Uterus (tissue), 4 donors: ENCODE measurements around the gene CGB2. TPM values are rescaled to one million over a fixed set of nuclear protein-coding genes. Genes with fewer than 3 reads are reported as not detected.
"Not testable (repeated sequence)": the region's sequence is repeated elsewhere in the genome, so short reads cannot be mapped to it uniquely, and the experiment has no call there.

Source experiments
- DNase-seq, 2 donors: peaks; one replicate each; pipeline ENCODE4 v3.0.0-alpha.2; 2019 to 2020
- H3K27ac ChIP-seq, 2 donors: fragments of 200-600 bp; sonication (generic); 1 replicate in 1 of 2; 2 replicates in 1 of 2; pipeline ENCODE4 v1.5.1; 2016 to 2018
- H3K27me3 ChIP-seq, 2 donors: fragments of 200-600 bp; sonication (generic); one replicate each; pipeline ENCODE4 v1.5.1; 2018 to 2019; ENCODE audit warnings: control low read depth in 1 of 2
- H3K36me3 ChIP-seq, 2 donors: fragments of 200-600 bp; sonication (generic); one replicate each; pipeline ENCODE4 v1.5.1; 2019; ENCODE audit warnings: control low read depth in 1 of 2
- H3K4me1 ChIP-seq, 2 donors: fragments of 200-600 bp; sonication (generic); one replicate each; pipeline ENCODE4 v1.5.1; 2018 to 2019; ENCODE audit warnings: control low read depth in 1 of 2
- H3K4me3 ChIP-seq, 2 donors: fragments of 200-600 bp; sonication (generic); 1 replicate in 1 of 2; 2 replicates in 1 of 2; pipeline ENCODE4 v1.5.1; 2018 to 2019; ENCODE audit warnings: mild to moderate bottlenecking in 1 of 2
- H3K9me3 ChIP-seq, 2 donors: fragments of 200-600 bp; sonication (generic); one replicate each; pipeline ENCODE4 v1.5.1; 2019; ENCODE audit warnings: control low read depth in 1 of 2
- CTCF ChIP-seq, 4 experiments: fragments of 200-600 bp in 2 of 4; fragments of 450-650 bp in 2 of 4; sonication (generic) in 2 of 4; IDR thresholded peaks; one replicate each; pipeline ENCODE4 v1.5.1; 2016 to 2019; ENCODE audit warnings: antibody characterized with exemption in 4 of 4, mild to moderate bottlenecking in 2 of 4, moderate library complexity in 1 of 4
- POLR2A ChIP-seq, 2 donors: fragments of 450-650 bp; IDR thresholded peaks; one replicate each; pipeline ENCODE4 v1.6.1; 2016; ENCODE audit warnings: antibody characterized with exemption in 2 of 2, mild to moderate bottlenecking in 1 of 2, moderate library complexity in 1 of 2
- intact Hi-C: fragments of 100-400 bp; cut with DNase I; formaldehyde crosslinking; loops from one replicate; pipeline ENCODE4 v1.15.1; 2023; ENCODE audit warnings: low total_unique reads
- total RNA-seq, 4 donors: library from RNA; depleted of rRNA in 3 of 4; stranded (reverse); fragments of >200 nt in 3 of 4; gene quantifications; one replicate each; pipeline versions ENCODE4 v1.1.0 to v1.2.4, GENCODE V29; 2014 to 2023
- donor health status: DM: yes; HTN: yes; CAD: no.

Gene CGB2
- total RNA-seq, 4 donors from 2014 or later, result not detected

- H3K4me3 ChIP-seq, H3K27ac ChIP-seq, H3K27me3 ChIP-seq, intact Hi-C loops, H3K36me3 ChIP-seq, H3K4me1 ChIP-seq, H3K9me3 ChIP-seq, DNase-seq: not testable (repeated sequence)
Measured at GRCh38 chr19:49039736-49040135, 8.0 kb downstream of the CGB2 start.

- intact Hi-C loops, result no loop called here
- no peak for DNase-seq
Measured at GRCh38 chr19:49042177-49042576, 10.5 kb downstream of the CGB2 start.

GRCh38 chr19:49042666-49043065, 11.0 kb downstream of the CGB2 start:
- DNase-seq, H3K27me3 ChIP-seq, intact Hi-C loops, H3K4me3 ChIP-seq, H3K9me3 ChIP-seq, H3K4me1 ChIP-seq, H3K27ac ChIP-seq, H3K36me3 ChIP-seq: not testable (repeated sequence)

More at GRCh38 chr19:49042177-49042576, 10.5 kb downstream of the CGB2 start:
- H3K27me3 ChIP-seq, result no peaks in the 10 kb centered on the region
- no peak overlapping the region for H3K27ac ChIP-seq
- H3K4me3 ChIP-seq, result no peak overlapping the region
- no peaks in the 10 kb centered on the region for H3K4me1 ChIP-seq
- H3K36me3 ChIP-seq, result no peaks in the 10 kb centered on the region
- H3K9me3 ChIP-seq, result no peaks in the 10 kb centered on the region
- no peak for TF ChIP-seq POLR2A (IDR thresholded peaks at IDR 0.05)
- no peak for TF ChIP-seq CTCF (IDR thresholded peaks at IDR 0.05)

- H3K9me3 ChIP-seq, H3K27me3 ChIP-seq, H3K4me3 ChIP-seq, H3K27ac ChIP-seq, DNase-seq, intact Hi-C loops, H3K36me3 ChIP-seq, H3K4me1 ChIP-seq: not testable (repeated sequence)
Measured at GRCh38 chr19:49043548-49043947, 11.9 kb downstream of the CGB2 start, which contains the start of gene CGB5. TSS of gene CGB5 (plus strand) at chr19:49043848. CDS start at chr19:49044210, 362 bp downstream.

GRCh38 chr19:49049011-49049410, 17.3 kb downstream of the CGB2 start, which contains the start of gene CGB8:
TSS of gene CGB8 (minus strand) at chr19:49049111. CDS start at chr19:49048739, 372 bp downstream.
- H3K27ac ChIP-seq, DNase-seq, H3K4me1 ChIP-seq, H3K36me3 ChIP-seq, H3K9me3 ChIP-seq, H3K4me3 ChIP-seq, intact Hi-C loops, H3K27me3 ChIP-seq: not testable (repeated sequence)

- H3K9me3 ChIP-seq, H3K27me3 ChIP-seq, DNase-seq, H3K27ac ChIP-seq, intact Hi-C loops, H3K36me3 ChIP-seq, H3K4me3 ChIP-seq, H3K4me1 ChIP-seq: not testable (repeated sequence)
Measured at GRCh38 chr19:49049834-49050233, 18.1 kb downstream of the CGB2 start.

- H3K9me3 ChIP-seq, H3K4me1 ChIP-seq, H3K27me3 ChIP-seq, H3K4me3 ChIP-seq, DNase-seq, intact Hi-C loops, H3K36me3 ChIP-seq, H3K27ac ChIP-seq: not testable (repeated sequence)
Measured at GRCh38 chr19:49050376-49051033, 18.8 kb downstream of the CGB2 start.

- peak overlapping the region; percentile 31 to 32 for H3K4me3 ChIP-seq
- H3K27me3 ChIP-seq, result no peaks in the 10 kb centered on the region
- TF ChIP-seq CTCF (IDR thresholded peaks at IDR 0.05) (peak in 3 of 4 experiments; percentile 23 to 42 (median 40)), POLR2A (IDR thresholded peaks at IDR 0.05) (no peak)
- no peak overlapping the region for H3K27ac ChIP-seq
- intact Hi-C loops, result no loop called here
- H3K4me1 ChIP-seq, result peaks cover 0 to 5% of the 10 kb centered on the region in 2 donors
- peak; percentile 28 to 56 for DNase-seq
- H3K36me3 ChIP-seq, result no peaks in the 10 kb centered on the region
- H3K9me3 ChIP-seq, result no peaks in the 10 kb centered on the region
Measured at GRCh38 chr19:49056101-49056901, 24.6 kb downstream of the CGB2 start.

GRCh38 chr19:49056902-49057596, 25.4 kb downstream of the CGB2 start:
- DNase-seq, H3K4me1 ChIP-seq, H3K27me3 ChIP-seq, H3K36me3 ChIP-seq, H3K27ac ChIP-seq, H3K9me3 ChIP-seq, intact Hi-C loops: not testable (repeated sequence)
- peak overlapping the region; percentile 31 to 32 for H3K4me3 ChIP-seq
